DMS53 (cell line): ENCODE results near the gene MRGPRE.

Experiments
- DNase-seq: peaks from one replicate; lab custom pipeline; 2025; lab: John Stamatoyannopoulos, UW

MRGPRE gene

DNA sequence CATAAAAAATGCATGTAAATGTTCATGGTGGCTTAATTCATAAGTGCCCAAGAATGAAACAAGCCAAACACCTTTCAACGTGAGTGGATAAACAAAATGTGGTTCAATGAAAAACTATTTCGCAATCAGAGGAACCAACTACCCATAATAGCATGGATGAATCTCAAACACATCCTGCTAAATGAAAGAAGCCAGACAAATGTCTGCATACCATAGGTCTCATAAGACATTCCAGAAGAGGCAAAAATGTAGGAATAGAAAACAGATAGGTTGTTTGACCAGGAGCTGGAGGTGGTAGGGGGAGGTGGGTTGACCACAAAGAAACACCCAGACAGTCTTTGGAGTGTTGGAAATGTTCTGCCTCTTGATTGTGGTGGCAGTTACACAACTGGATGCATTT is 53.9 kb downstream of the MRGPRE start:
- no peak for DNase-seq

DNA sequence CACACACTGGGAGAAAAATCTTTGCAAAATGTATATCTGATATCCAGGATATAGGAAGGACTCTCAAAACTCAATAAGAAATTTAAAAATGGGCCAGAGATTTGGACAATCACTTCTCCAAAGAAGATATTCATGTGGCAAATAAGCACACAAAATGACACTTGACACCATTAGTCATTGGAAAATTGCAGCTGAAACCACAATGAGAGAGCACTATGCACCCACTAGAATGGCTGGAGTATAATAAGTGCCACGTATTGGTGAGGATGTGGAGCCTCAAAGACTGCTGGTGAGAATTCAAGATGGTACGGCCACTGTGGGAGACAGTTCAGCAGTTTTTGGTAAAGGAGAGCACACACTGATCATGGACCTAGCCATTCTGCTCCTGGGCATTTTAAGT is 54.3 kb downstream of the MRGPRE start:
- DNase-seq = peak; percentile 44
